NCI-H748 (cell line): Measurements from ENCODE around the gene MOSMO.
"Not testable (repeated sequence)": the region's sequence is repeated elsewhere in the genome, so short reads cannot be mapped to it uniquely, and the experiment has no call there.

Source experiments
- DNase-seq: peaks from one replicate; lab custom pipeline; 2025; ENCODE audit not compliant: unreplicated experiment; lab: John Stamatoyannopoulos, UW

The MOSMO gene

DNA sequence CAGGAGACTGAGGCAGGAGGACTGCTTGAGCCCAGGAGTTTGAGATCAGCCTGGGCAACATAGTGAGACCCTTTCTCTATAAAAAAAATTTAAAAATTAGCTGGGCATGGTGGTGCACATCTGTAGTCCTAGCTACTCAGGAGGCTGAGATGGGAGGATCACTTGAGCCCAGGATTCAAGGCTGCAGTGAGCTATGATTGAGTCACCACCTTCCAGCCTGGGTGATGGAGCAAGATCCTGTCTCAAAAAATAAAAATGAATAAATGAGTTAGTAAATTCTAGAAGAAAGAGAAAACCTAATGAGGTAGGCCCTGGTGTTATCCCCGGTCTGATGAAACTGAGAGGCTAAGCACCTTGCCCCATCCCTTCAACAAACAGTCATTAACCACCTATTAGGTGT lies 5.9 kb upstream of the MOSMO start:
- DNase-seq: not testable (repeated sequence)

DNA sequence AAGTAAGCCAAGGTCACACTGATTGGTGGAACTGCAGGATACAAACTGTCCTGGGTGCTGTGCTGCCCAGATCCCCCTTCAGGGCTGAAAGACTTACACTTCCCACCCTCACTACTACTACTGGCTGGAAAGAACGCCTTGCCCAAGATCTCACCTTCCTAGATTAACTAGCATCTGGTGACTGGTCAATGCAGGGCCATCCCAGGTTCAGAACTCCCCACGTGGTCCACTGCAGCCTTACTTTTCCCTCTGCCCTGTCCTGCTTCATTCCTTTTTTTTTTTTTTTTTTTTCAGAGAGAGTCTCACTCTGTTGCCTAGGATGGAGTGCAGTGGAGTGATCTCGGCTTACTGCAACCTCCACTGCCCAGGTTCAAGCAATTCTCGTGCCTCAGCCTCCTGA lies 4.7 kb upstream of the MOSMO start:
- DNase-seq: no peak

DNA sequence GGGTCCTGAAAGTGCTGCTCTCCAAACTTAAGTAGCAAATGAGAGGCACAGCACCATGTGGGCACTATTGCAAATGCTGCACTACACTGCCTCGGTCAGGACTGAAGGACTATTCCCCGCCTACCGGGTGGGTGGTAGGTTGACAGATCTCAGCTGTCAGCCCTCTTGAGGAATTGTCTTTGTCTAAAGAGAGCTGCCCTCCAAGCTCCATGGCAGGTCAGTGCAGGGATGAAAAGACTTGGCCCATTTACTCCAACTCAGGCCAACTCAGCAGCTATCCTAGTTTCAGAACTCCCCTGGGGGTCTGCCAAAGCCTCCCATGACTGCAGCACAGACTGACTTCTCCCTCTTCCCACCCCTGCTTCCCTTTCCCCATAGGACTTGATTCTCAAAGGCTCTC lies 3.6 kb upstream of the MOSMO start:
- no peak for DNase-seq

DNA sequence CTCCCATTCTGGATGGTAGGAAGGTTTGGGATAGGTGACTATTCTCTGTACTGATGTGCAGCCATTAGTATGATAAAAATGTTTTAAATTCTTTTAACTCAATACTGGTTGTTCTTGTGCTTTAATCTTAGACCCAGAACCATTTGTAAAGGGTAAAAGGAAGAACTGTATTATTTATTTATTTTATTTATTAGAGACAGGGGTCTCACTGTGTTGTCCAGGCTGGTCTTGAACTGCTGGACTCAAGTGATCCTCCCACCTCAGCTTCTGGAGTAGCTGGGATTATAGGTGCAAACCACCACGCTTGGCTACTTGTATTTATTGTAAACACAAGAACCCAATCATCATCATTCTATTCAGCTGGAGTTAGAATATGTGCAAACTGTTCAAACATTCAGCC lies 2.2 kb upstream of the MOSMO start:
- no peak for DNase-seq

DNA sequence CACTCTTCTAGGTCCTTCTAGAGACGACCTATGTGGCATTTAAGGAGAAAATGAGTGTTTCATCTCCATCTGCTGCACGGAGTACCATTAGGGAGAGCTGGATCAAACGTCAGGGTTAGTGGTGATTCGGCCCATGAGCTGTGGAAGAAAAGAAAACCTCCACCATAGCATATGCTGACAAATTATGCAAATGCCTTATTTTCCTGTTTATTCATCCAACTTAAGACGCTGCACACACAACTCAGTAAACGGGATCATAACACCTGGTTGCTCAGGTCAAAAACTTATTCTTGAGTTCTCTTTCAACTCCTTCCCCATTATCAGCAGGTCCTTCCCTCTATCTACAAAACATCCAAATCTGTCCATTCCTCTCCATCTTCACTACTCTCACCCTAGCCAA lies 1.3 kb upstream of the MOSMO start:
- no peak for DNase-seq

DNA sequence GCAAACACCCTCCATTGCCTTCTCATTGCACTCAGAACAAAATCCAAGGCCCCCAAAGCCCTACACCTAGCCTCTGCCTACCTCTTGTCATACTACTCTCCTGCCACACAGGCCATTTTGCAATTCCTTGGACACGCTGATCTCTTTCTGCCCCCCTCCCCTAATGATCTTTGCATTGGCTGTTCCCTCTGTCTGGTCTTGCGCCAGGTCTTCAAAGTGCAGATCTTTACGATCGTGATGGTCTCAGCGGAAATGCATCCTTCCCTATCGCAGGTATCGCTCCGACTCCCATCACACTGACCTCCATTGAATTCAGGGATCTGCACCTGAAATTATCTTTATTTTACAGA lies 777 bp upstream of the MOSMO start:
- DNase-seq: no peak

DNA sequence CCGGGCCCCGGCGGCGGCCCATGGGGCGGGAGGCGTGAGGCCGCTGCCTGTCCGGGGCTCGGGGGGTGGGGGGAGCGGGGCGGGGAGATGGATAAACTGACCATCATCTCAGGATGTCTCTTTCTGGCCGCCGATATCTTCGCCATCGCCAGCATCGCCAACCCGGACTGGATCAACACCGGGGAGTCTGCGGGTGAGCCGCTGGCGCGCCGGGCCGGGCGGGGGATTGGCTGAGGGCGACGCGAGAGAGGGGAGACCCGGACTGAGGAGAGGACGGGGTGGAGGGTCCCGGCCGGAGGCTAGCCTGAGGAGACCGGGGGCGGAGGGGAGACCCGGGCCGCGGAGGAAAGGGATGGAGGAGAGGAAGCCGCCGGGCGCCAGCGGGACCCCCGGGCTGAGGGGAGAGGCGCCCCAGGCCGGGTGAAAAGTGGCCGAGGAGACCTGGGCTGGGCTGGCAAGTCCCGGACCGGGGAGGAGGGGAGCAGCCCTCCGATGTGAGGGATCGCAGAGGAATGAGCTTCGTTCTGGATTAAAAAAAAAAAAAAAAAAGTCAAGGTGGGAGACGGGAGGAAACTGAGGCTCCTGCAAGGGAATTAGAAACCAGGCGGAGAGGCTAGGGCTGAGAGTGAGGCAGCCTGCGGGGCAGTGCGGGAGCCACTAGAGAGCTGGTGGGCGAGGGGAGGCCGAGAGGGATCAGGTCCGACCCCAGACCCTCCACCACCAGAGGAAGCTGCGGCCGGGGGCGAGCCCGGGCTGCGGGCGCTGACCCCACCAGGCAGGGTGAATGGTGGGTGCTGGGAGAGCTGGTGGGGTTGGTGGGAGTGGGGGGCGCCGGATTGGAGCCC lies 526 bp downstream of the MOSMO start:
- DNase-seq: peak; percentile 25

DNA sequence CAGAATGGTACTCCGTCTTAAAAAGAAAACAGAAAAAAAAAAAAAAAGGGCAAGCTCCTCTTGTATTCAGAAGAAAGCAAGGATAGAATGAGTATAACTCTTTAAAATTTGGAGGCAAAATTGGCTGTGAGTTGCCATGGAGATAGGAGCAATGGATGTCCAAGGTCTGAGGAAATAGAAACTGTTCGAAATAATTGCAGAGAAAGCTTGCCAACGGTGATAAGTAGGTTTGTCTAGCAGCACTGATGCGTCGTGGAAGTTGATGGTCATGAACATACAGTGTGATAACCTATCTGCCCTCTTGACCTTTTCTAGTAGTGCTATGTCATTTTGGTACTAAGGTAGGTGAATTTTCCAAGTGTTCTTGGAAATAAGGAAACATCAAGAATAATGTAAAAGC lies 3.0 kb downstream of the MOSMO start:
- no peak for DNase-seq

DNA sequence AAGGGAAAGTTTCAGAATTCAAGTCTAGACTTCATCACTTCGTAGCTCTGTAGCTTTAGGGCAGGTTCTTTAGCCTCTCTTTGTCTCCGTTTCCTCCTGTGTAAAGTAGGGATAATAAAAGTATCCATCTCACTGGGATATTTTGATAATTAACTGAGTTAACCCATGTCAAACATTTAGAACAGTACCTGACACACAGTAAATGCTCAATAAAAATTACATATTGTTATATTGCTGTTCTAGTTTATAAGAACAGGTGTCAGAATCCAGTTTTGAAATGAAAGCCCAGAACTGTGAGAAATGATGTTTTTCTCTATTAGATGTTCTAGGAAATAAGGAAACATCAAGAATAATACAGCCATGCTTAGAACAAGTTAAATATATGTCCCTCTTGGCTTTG lies 4.3 kb downstream of the MOSMO start:
- DNase-seq: no peak

DNA sequence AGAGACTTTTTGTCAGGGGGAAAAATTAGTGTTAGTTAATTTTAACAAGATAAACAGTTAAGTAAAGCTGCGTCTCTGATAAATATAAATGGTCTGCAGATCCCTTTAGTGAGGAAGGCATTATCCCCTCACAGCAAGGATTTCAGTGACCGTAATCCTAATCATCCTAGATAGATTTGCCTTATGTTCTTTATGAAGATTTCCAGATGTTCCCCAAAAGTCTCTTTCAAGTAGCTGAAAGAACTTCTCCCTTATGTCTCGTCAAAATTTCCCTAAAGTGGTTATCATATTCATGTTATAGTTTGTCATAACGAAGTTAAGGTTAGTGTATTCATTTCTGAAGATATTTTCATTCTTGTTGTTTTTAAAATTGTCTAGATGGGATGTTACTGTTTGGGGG lies 5.6 kb downstream of the MOSMO start:
- no peak for DNase-seq

DNA sequence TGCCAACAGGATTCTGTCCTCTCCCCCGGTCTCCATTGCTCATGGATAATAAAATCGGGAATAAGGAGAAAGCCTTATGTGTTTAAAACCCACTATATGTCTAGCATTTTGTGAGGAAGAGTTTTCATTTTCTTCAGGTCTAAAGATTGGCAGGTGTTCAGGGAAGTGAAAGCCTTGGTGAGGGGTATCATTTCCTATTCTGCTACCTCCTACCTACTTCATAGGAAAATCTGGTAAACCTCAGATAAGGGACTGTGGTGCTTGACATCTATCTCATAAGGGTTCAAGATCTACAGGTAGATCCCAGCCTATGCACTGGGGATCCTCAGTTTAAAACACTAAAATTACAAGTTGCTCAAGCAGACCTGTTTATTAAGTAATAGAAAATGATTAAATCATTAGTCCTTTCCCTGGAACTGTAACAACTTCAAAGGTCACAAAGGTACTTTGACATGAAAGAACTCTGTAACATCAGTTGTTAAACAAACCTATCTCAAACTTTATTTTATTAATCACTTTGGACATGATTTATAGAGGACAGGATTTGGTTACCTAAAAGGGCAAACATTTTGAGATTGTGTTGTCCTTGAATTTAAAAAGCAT lies 6.5 kb downstream of the MOSMO start:
- DNase-seq: no peak

DNA sequence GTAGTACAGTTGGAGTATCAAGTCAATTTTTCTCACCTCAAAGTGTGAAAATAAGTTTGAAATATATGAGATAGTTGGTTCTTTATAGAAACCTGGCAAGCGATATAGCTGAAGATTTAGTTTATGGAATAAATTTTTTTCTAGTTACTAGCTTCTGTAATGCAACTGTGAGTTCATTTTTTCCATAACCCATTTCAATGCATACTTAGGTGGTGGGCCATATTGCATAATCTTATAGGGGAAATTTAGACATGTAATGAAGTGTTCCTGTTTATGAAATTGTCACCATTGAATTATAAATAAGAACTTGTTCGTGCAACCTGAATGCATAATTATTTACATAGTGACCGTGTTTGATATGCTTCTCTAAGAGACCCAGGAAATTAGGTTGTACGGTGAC lies 9.0 kb downstream of the MOSMO start:
- DNase-seq: no peak

DNA sequence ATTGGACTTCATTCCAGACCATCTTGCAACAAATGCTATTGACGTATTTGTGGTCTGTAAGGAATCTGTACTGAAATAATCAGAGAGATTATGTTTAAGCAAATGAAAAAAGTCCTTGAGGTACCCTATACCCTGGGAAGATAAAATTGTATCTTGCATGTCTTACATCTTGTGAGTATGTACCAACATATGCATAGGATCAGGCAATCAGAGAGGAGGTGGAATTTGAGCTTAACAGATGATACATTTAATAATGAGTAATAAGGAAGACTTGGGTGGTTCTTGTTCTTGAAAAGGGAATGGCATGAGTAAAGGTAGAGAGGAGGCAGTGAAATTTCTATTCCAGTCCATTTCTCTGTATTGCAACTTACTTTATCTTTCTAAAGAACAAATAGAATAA lies 10.6 kb downstream of the MOSMO start:
- DNase-seq: no peak

DNA sequence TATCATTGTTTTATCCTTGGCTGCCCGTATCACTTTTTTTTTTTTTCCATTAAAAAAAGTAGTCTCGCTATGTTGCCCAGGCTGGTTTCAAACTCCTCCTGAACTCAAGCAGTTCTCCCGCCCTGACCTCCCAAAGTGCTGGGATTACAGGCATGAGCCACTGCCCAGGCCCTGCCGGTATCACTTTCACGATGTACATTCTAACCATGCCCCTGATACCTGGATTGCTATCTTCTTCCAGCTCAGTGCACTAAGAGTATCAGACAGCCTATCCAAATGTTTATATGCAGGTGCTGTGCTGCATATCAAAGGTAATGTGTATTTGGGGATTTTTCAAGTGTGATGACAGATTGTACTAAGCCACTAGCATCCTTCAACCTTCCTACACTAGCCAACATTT lies 14.2 kb downstream of the MOSMO start:
- DNase-seq: no peak

DNA sequence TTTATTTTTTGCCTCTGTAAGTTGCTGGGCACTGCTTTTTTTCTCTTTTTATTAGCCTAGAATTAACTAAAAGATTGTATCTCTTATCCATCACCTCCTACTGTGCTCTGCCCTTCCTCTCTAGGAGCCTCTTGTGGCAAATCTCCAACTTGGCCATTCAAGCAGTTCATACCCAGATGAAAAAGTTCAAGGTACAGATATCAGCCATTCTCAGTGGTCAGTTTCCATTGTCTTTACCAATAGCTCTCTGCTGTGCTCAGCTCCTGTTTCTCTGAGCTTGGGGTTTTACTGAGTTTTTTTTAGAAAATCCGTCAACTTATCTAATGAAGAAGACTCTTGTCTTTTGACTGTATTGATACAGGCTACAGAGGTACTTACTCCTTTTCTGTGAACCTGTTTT lies 15.6 kb downstream of the MOSMO start:
- DNase-seq: no peak

DNA sequence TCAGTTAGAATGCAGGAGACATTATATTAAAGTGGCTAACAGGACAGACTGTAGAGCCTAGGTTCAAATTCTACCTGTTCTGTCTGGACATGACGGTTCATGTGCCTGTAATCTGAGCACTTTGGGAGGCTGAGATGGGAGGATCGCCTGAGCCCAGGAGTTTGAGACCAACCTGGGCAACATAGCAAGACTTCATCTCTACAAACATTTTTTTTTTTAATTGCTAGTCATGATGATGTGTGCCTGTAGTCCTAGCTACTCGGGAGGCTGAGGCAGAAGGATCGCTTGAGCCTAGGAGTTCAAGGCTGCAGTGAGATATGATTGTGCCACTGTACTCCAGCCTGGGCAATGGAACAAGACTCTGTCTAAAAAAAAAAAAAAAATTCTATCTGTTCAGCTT lies 16.9 kb downstream of the MOSMO start:
- not testable (repeated sequence) for DNase-seq

DNA sequence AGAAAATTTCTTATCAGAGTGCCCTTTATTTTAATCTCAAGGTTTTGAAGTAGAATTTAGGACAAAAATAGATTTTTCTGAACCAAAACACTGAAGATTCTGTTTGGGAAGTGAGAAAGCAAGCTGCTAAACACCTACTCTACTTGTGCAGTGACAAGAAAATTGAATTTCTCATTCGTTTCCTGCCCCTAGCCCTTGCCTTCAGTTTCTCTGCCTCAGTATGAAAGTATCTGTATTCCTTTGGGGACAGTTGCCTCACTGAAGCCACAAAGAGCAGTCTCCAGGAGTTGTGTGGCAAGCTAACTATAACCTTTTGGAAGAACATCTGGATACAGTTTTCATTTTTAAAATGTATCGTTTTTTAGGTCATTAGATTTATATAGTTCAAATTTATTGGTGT lies 19.7 kb downstream of the MOSMO start:
- DNase-seq: no peak

DNA sequence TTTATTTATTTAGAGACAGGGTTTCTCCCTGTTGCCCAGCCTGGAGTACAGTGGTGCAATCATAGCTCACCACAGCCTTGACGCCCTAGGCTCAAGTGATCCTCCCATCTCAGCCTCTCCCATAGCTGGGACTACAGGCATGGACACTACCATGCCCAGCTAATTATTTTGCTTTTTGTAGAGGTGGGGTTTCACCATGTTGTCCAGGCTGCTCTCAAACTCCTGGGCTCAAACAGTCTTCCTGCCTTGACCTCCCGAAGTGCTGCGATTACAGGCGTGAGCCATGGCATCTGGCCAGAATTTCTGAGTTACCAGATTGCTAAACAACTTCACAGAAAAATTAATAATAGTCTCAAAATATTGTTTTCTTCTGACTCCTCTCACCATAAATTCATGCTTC lies 21.7 kb downstream of the MOSMO start:
- DNase-seq: no peak

DNA sequence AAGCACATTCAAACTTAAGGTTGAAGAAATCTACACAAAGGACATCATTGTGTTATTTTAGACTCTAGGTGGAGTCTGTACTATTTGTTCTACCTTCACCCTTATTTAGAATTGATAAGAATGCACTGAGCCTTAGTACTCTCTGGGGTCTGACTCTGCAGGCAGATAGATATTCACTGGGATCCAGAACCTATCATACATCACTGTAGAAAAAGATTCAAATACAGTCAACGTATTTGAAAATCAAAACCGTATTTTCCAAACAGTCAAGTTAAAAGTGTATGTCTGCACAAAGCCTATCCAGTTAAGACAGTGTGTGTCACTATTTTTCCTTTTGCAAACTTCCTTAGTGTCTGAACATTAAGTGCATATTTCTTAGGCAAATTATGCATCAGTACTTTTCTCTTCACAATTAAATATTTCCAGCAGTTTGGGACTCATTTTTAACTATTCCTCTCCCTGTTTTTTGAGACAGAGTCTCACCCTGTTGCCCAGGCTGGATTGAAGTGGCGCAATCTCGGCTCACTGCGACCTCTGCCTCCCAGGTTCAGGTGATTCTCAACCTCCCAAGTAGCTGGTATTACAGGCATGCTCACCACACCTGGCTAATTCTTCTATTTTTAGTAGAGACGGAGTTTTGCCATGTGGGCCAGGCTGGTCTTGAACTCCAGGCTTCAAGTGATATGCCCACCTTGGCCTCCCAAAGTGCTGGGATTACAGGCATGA lies 22.3 kb downstream of the MOSMO start:
- DNase-seq: no peak

DNA sequence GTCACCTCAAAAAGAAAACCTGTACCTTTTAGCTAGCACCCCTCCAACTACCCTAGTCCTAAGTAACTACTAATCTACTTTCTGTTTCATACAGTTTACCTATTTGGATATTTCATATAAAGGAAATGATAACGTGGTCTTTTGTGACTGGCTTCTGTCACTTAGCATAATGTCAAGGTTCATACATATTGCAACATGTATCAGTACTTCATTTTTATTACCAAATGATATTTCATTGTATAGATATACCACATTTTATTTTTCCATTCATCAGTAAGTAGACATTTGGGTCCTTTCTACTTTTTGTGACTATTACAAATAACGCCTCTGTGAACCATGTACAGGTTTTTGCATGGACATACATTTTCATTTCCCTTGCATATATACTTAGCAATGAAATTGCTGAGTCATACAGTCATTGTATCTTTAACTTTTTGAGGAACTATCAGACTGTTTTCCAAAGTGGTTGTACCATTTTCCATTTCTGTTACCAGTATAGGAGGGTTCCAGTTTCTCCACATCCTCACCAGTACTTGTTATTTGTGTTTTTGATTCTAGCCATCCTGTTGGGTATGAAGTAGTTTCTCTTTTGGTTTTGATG lies 23.7 kb downstream of the MOSMO start:
- no peak for DNase-seq

DNA sequence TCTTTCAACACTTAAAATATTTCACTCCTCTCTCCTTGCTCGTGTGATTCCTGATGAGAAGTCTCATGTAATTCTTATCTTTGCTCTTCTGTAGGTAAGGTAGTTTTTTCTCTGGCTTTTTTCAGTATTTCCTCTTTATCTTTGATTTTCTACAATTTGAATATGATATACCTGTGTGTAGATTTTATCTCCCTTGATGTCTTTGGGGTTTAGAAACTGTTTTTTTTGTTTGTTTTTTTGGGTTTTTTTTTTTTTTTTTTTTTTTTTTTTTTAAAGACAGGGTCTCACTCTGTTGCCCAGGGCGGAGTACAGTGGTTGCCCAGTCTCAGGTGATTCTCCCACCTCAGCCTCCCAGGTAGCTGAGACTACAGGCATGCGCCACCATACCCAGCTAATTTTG lies 26.6 kb downstream of the MOSMO start:
- no peak for DNase-seq

DNA sequence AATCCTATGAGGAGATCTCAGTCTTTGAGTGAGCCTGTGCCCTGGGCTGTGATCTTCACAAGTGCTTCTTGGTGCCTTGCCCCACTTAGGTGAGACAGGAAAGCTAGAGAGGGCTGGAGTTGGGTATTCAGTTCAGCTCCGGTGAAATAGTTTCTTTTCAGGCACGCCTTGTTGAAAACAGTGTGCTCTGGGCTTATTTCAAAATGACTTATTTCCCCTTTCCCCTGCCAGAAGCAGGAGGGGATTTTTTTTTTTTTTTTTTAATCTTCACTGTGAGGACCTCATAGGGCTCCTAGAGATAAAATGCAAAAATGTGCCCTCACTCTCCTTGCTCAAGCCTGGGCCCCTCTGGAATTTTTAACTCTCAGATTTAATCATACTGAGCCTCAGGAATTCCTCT lies 27.2 kb downstream of the MOSMO start:
- no peak for DNase-seq
